ENCODE data around the gene CPAMD8. TPM values are rescaled to one million over a fixed set of nuclear protein-coding genes. Genes with fewer than 3 reads are reported as not detected.

Gene CPAMD8
- total and polyA plus RNA-seq, 2 donors (not counting 3 experiments of a cell fraction or from before 2014, with no cell fraction given): 2.2 to 3.9 TPM

GRCh38 chr19:16919496-16919895, 107.1 kb downstream of the CPAMD8 start:
- Histone ChIP-seq H3K4me3 (replicated peaks in 1 of 3; ENCODE audit: insufficient read depth in 1 of 3, low read depth in 1 of 3, low read length in 3 of 3) (no peak overlapping the region), H4K20me1 (replicated peaks; ENCODE audit: control insufficient read depth, extremely low read depth, insufficient read depth, low read length) (no peaks in the 10 kb centered on the region), H3K4me2 (ENCODE audit: insufficient read depth, low read length) (no peak overlapping the region), H3K36me3 (ENCODE audit: control insufficient read depth in 2 of 2, extremely low read depth in 1 of 2, insufficient read depth in 2 of 2, low read length in 2 of 2) (no peaks in the 10 kb centered on the region), H2AFZ (ENCODE audit: low read depth, low read length) (no peak overlapping the region), H3K4me1 (ENCODE audit: control insufficient read depth, extremely low read depth, insufficient read depth, low read length) (no peaks in the 10 kb centered on the region), H3K9ac (replicated peaks; ENCODE audit: extremely low read depth, insufficient read depth, low read length) (no peak overlapping the region), H3K9me1 (replicated peaks; ENCODE audit: control insufficient read depth, extremely low read depth, insufficient read depth, low read length) (no peaks in the 10 kb centered on the region), H3K27me3 (ENCODE audit: control insufficient read depth in 2 of 2, insufficient read depth in 2 of 2, low read length in 2 of 2) (no peaks in the 10 kb centered on the region), H3K9me3 (replicated peaks; ENCODE audit: control insufficient read depth, insufficient read depth, low read length) (no peaks in the 10 kb centered on the region), H3K27ac (ENCODE audit: insufficient read depth, low read depth, low read length) (no peak overlapping the region), H3K79me2 (ENCODE audit: control insufficient read depth, insufficient read depth, low read length) (no peaks in the 10 kb centered on the region)
- dilution Hi-C loops (cut with MboI; ENCODE audit: extremely low pct_ligation_motif_present, low sequenced_read_pairs) (no loop called here), intact Hi-C loops (cut with micrococcal nuclease) (no loop called here)
- DNase-seq (ENCODE audit: low read depth, low spot score): no peak
- TF ChIP-seq MAX (IDR thresholded peaks at IDR 0.05; ENCODE audit: insufficient read depth, insufficient read length) (no peak), MYC (IDR thresholded peaks at IDR 0.05; ENCODE audit: low read depth, low read length) (no peak), EZH2 (IDR thresholded peaks at IDR 0.05; ENCODE audit: borderline replicate concordance, low read depth, low read length, severe bottlenecking) (no peak), GATA2 (IDR thresholded peaks at IDR 0.05; ENCODE audit: insufficient read depth, insufficient read length, low read depth, low read length) (no peak), CTCF (IDR thresholded peaks at IDR 0.05; ENCODE audit: extremely low read depth in 1 of 2, insufficient read depth in 1 of 2, low read depth in 1 of 2, low read length in 2 of 2) (no peak), JUN (IDR thresholded peaks at IDR 0.05; ENCODE audit: borderline replicate concordance, insufficient read depth, insufficient read length, low read depth) (no peak), POLR2A (IDR thresholded peaks at IDR 0.05; ENCODE audit: low read depth, low read length) (no peak), POLR2AphosphoS5 (IDR thresholded peaks at IDR 0.05; ENCODE audit: insufficient read depth, low read depth, low read length) (no peak), FOS (IDR thresholded peaks at IDR 0.05; ENCODE audit: borderline replicate concordance, insufficient read depth, low read length) (no peak)
- no TSS peak for BruUV-seq (replicated peaks)
- POLR2A ChIA-PET: no interaction called here
- CTCF ChIA-PET: no interaction called here
- FAIRE-seq: no peak

Measured in endothelial cell of umbilical vein (primary cell).